Caco-2 (cell line): ENCODE results near the gene SYPL1. TPM values are rescaled to one million over a fixed set of nuclear protein-coding genes. Genes with fewer than 3 reads are reported as not detected.

ENCODE experiments used
- BruUV-seq: library from RNA; stranded (reverse); fragments of 400-500 nt; replicated peaks from 2 replicates; lab custom pipeline; 2021; lab: Mats Ljungman, UMichigan
- CTCF ChIA-PET: fragments of 300-600 bp; sonication (Branson Sonifier 250); formaldehyde crosslinking; loops from one replicate; lab custom pipeline; 2022; ENCODE audit warnings: antibody characterized with exemption; lab: Charles Lee
- POLR2A ChIA-PET: fragments of 300-600 bp; sonication (Branson Sonifier 250); formaldehyde crosslinking; loops from one replicate; lab custom pipeline; 2022; ENCODE audit warnings: antibody characterized with exemption; lab: Charles Lee
- DNase-seq, 2 experiments: peaks; one replicate each; pipeline versions ENCODE4 v3.0.0 to v3.0.0-alpha.2; 2020 to 2022
- H3K27me3 ChIP-seq: replicated peaks from 2 replicates; pipeline ENCODE4 v1.6.0; 2011; ENCODE audit warnings: low read length; ENCODE audit not compliant: control insufficient read depth, insufficient read depth
- H3K36me3 ChIP-seq: 2 replicates; pipeline ENCODE4 v1.5.1; 2011; ENCODE audit warnings: low read length; ENCODE audit not compliant: control insufficient read depth, insufficient read depth
- H3K4me1 ChIP-seq: fragments of 250-450 bp; sonication (Bioruptor Pico); 2 replicates; pipeline ENCODE4 v1.5.1; 2020; ENCODE audit warnings: mild to moderate bottlenecking
- H3K4me3 ChIP-seq: 2 replicates; pipeline ENCODE4 v1.5.1; 2011; ENCODE audit warnings: low read depth, mild to moderate bottlenecking, control low read depth, low read length
- H3K9me3 ChIP-seq: fragments of 250-450 bp; sonication (Bioruptor Pico); 2 replicates; pipeline ENCODE4 v1.5.1; 2020; ENCODE audit warnings: mild to moderate bottlenecking, moderate library complexity
- H3K27ac Mint-ChIP-seq: one replicate; pipeline ENCODE4 v1.8.0; 2022; ENCODE audit warnings: mixed read lengths; ENCODE audit not compliant: unreplicated experiment
- H3K27me3 Mint-ChIP-seq: one replicate; pipeline ENCODE4 v1.8.0; 2022; ENCODE audit warnings: mixed read lengths; ENCODE audit not compliant: insufficient read depth, unreplicated experiment
- H3K36me3 Mint-ChIP-seq: one replicate; pipeline ENCODE4 v1.8.0; 2022; ENCODE audit warnings: mild to moderate bottlenecking, mixed read lengths; ENCODE audit not compliant: insufficient read depth, unreplicated experiment
- H3K4me1 Mint-ChIP-seq: one replicate; pipeline ENCODE4 v1.8.0; 2022; ENCODE audit warnings: low read depth, mixed read lengths; ENCODE audit not compliant: unreplicated experiment
- H3K4me3 Mint-ChIP-seq: one replicate; pipeline ENCODE4 v1.8.0; 2022; ENCODE audit warnings: mild to moderate bottlenecking, moderate library complexity, mixed read lengths; ENCODE audit not compliant: unreplicated experiment
- H3K9me3 Mint-ChIP-seq: one replicate; pipeline ENCODE4 v1.8.0; 2022; ENCODE audit warnings: mixed read lengths; ENCODE audit not compliant: unreplicated experiment
- CTCF ChIP-seq, 2 experiments: fragments of 200-600 bp in 1 of 2; IDR thresholded peaks; 1 replicate in 1 of 2; 2 replicates in 1 of 2; pipeline versions ENCODE4 v1.5.1 to v1.8.0; 2011 to 2022; ENCODE audit warnings: antibody characterized with exemption in 1 of 2, control low read depth in 1 of 2, inconsistent platforms in 1 of 2, low read depth in 1 of 2, low read length in 1 of 2, mild to moderate bottlenecking in 1 of 2, moderate library complexity in 1 of 2; ENCODE audit not compliant: insufficient read depth in 1 of 2, severe bottlenecking in 1 of 2, unreplicated experiment in 1 of 2
- intact Hi-C: fragments of 100-400 bp; cut with micrococcal nuclease; formaldehyde crosslinking; loops from one replicate; pipeline ENCODE4 v1.10.0; 2022; ENCODE audit not compliant: unreplicated experiment
- total RNA-seq: library from RNA; stranded (reverse); gene quantifications from 2 replicates; pipeline ENCODE4 v1.2.3, GENCODE V29; 2022

SYPL1 gene
- total RNA-seq, 1 experiment from 2014 or later = 81.0 TPM

- Mint-ChIP-seq H3K27ac (no peak overlapping the region), H3K27me3 (peaks cover 6% of the 10 kb centered on the region), H3K4me1 (no peaks in the 10 kb centered on the region), H3K36me3 (no peaks in the 10 kb centered on the region), H3K4me3 (no peak overlapping the region), H3K9me3 (peaks cover 8% of the 10 kb centered on the region)
- peak; percentile 77 for DNase-seq
- intact Hi-C loops = loop anchor here (1.0 to 10.0 kb wide), 5 partner anchors 38 to 408 kb away; partner anchors contain the start of gene SYPL1
- ChIA-PET POLR2A (no interaction called here), CTCF (interaction anchor here (1.2 to 1.9 kb wide), 2 partner anchors 15 to 98 kb away, joined by 3 to 11 read pairs; no protein-coding TSS in a partner anchor)
- no TSS peak for BruUV-seq
- peak; percentile 84 to 91 for TF ChIP-seq CTCF (IDR thresholded peaks at IDR 0.05; ENCODE audit: insufficient read depth in 1 of 2, low read depth in 1 of 2, low read length in 1 of 2, severe bottlenecking in 1 of 2, unreplicated experiment in 1 of 2)
- Histone ChIP-seq H3K27me3 (peaks cover 1% of the 10 kb centered on the region; the same call in 1 of the 2 replicates), H3K4me1 (no peaks in the 10 kb centered on the region; the same call in 1 of the 2 replicates), H3K4me3 (no peak overlapping the region), H3K36me3 (no peaks in the 10 kb centered on the region), H3K9me3 (no peaks in the 10 kb centered on the region)
Observed at GRCh38 chr7:106056513-106057203, 55.5 kb downstream of the SYPL1 start.

DNA sequence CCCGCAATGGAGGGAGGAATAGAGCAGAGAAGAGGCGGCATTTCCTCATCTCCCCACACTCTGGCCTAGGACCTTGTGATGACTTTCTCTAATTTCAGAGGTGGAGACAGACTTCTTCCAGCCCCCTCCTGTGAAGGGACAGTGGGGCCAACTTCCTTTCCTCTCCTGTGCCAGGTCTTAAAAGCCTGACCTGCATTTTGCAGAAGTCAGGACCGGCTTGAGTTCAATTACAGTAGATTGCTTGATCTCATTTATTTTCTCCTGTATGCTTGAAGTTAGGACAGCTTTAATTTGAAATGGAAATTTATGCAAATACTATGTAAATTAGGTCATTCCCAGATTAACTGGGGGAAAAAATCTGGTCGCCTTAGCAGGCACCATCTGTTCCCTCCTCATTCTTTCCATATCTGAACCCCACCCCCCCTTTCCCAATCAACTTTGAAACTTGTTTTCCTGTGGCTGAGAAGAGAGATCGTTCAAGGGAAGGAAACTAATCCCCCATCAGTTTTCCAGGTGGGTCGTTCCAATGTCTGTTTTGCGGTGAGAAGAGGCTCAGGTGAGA is 57.1 kb downstream of the SYPL1 start:
- no TSS peak for BruUV-seq
- ChIA-PET CTCF (interaction anchor here (1.9 kb wide), 1 partner anchor 99 kb away, joined by 11 read pairs; no protein-coding TSS in a partner anchor), POLR2A (no interaction called here)
- Mint-ChIP-seq H3K27ac (no peak overlapping the region), H3K9me3 (no peaks in the 10 kb centered on the region), H3K4me1 (no peaks in the 10 kb centered on the region), H3K27me3 (peaks cover 6% of the 10 kb centered on the region), H3K4me3 (no peak overlapping the region), H3K36me3 (no peaks in the 10 kb centered on the region)
- no peaks in the 10 kb centered on the region for H3K36me3 ChIP-seq
- H3K9me3 ChIP-seq = no peaks in the 10 kb centered on the region
- intact Hi-C loops = loop anchor here (10.0 kb wide), 1 partner anchor 410 kb away; no protein-coding TSS in a partner anchor
- no peak for TF ChIP-seq CTCF (IDR thresholded peaks at IDR 0.05; ENCODE audit: insufficient read depth in 1 of 2, low read depth in 1 of 2, low read length in 1 of 2, severe bottlenecking in 1 of 2, unreplicated experiment in 1 of 2)
- H3K27me3 ChIP-seq = peaks cover 1% of the 10 kb centered on the region; the same call in 1 of the 2 replicates
- H3K4me3 ChIP-seq = no peak overlapping the region
- DNase-seq = no peak
- no peaks in the 10 kb centered on the region; the same call in 1 of the 2 replicates for H3K4me1 ChIP-seq

- no peak overlapping the region for H3K4me3 Mint-ChIP-seq
- peaks cover 6% of the 10 kb centered on the region for H3K27me3 Mint-ChIP-seq
- H3K27me3 ChIP-seq = peaks cover 1% of the 10 kb centered on the region; the same call in 1 of the 2 replicates
- DNase-seq = no peak
- no peaks in the 10 kb centered on the region for H3K36me3 ChIP-seq
- no peaks in the 10 kb centered on the region for H3K36me3 Mint-ChIP-seq
- H3K9me3 ChIP-seq = no peaks in the 10 kb centered on the region
- intact Hi-C loops = loop anchor here (10.0 kb wide), 1 partner anchor 410 kb away; no protein-coding TSS in a partner anchor
- no peaks in the 10 kb centered on the region for H3K9me3 Mint-ChIP-seq
- H3K4me3 ChIP-seq = no peak overlapping the region
- POLR2A ChIA-PET = no interaction called here
- CTCF ChIA-PET = no interaction called here
- BruUV-seq = no TSS peak
- TF ChIP-seq CTCF (IDR thresholded peaks at IDR 0.05; ENCODE audit: insufficient read depth in 1 of 2, low read depth in 1 of 2, low read length in 1 of 2, severe bottlenecking in 1 of 2, unreplicated experiment in 1 of 2) = no peak
- H3K27ac Mint-ChIP-seq = no peak overlapping the region
- H3K4me1 ChIP-seq = no peaks in the 10 kb centered on the region; the same call in 1 of the 2 replicates
- no peaks in the 10 kb centered on the region for H3K4me1 Mint-ChIP-seq
Observed at GRCh38 chr7:106054156-106054910, 57.8 kb downstream of the SYPL1 start.
